Neural cell (in vitro differentiated cells): Measurements from ENCODE around the gene DBF4.

Experiments used
- CTCF ChIP-seq: fragments of 450-650 bp; IDR thresholded peaks from 2 replicates; pipeline ENCODE4 v1.5.1; 2014; ENCODE audit warnings: antibody characterized with exemption, mild to moderate bottlenecking, moderate library complexity; ENCODE audit not compliant: poor library complexity, severe bottlenecking
- EP300 ChIP-seq: fragments of 450-650 bp; conservative IDR thresholded peaks from 2 replicates; pipeline ENCODE4 v1.6.1; 2014; ENCODE audit warnings: antibody characterized with exemption, mild to moderate bottlenecking, moderate library complexity; ENCODE audit not compliant: poor library complexity, severe bottlenecking
- EZH2 ChIP-seq: fragments of 200-600, 300-800 bp; shearing (Covaris generic), sonication (generic); IDR thresholded peaks from 2 replicates; pipeline ENCODE4 v1.6.1; 2014; ENCODE audit warnings: antibody characterized with exemption, low read length, borderline replicate concordance, mild to moderate bottlenecking; ENCODE audit not compliant: insufficient read depth, poor library complexity, severe bottlenecking
- MXI1 ChIP-seq: fragments of 450-650 bp; conservative IDR thresholded peaks from 2 replicates; pipeline ENCODE4 v1.6.1; 2014; ENCODE audit warnings: antibody characterized with exemption, mild to moderate bottlenecking; ENCODE audit not compliant: poor library complexity, severe bottlenecking
- POLR2AphosphoS5 ChIP-seq: IDR thresholded peaks from 2 replicates; pipeline ENCODE4 v1.6.1; 2012
- TAF1 ChIP-seq: IDR thresholded peaks from 2 replicates; pipeline ENCODE4 v1.6.1; 2012; ENCODE audit warnings: low read depth
- TF ChIP-seq, protein P1 (sequence below): IDR thresholded peaks from 2 replicates; pipeline ENCODE4 v1.6.1; 2012; ENCODE audit warnings: borderline replicate concordance

DNA sequence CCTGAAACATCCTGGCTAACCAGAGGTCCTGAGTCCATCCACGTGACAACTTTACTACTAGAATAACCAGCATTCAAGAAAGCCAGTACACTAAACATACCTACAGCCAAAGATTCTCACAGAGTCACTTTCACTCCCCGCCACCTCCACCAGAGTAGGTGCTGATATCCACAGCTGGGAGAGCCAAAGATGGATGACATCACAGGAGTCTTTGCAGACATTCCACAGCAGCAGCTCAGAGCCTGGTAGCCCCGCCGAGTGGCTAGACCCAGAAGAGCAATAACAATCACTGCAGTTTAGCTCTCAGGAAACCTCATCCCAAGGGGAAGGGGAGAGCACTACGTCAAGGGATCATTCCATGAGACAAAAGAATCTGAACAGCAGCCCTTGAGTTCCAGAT, 44.3 kb downstream of the DBF4 start:
- TF ChIP-seq POLR2AphosphoS5 (no peak), CTCF (no peak), EZH2 (no peak), EP300 (no peak), MXI1 (no peak), TAF1 (no peak)
- TF ChIP-seq, protein P1, sequence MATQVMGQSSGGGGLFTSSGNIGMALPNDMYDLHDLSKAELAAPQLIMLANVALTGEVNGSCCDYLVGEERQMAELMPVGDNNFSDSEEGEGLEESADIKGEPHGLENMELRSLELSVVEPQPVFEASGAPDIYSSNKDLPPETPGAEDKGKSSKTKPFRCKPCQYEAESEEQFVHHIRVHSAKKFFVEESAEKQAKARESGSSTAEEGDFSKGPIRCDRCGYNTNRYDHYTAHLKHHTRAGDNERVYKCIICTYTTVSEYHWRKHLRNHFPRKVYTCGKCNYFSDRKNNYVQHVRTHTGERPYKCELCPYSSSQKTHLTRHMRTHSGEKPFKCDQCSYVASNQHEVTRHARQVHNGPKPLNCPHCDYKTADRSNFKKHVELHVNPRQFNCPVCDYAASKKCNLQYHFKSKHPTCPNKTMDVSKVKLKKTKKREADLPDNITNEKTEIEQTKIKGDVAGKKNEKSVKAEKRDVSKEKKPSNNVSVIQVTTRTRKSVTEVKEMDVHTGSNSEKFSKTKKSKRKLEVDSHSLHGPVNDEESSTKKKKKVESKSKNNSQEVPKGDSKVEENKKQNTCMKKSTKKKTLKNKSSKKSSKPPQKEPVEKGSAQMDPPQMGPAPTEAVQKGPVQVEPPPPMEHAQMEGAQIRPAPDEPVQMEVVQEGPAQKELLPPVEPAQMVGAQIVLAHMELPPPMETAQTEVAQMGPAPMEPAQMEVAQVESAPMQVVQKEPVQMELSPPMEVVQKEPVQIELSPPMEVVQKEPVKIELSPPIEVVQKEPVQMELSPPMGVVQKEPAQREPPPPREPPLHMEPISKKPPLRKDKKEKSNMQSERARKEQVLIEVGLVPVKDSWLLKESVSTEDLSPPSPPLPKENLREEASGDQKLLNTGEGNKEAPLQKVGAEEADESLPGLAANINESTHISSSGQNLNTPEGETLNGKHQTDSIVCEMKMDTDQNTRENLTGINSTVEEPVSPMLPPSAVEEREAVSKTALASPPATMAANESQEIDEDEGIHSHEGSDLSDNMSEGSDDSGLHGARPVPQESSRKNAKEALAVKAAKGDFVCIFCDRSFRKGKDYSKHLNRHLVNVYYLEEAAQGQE = no peak
